Measurements from ENCODE around the gene HEY2. TPM values are rescaled to one million over a fixed set of nuclear protein-coding genes. Genes with fewer than 3 reads are reported as not detected.

Gene HEY2
- total RNA-seq, 1 experiment from 2014 or later = 6.6 TPM

DNA sequence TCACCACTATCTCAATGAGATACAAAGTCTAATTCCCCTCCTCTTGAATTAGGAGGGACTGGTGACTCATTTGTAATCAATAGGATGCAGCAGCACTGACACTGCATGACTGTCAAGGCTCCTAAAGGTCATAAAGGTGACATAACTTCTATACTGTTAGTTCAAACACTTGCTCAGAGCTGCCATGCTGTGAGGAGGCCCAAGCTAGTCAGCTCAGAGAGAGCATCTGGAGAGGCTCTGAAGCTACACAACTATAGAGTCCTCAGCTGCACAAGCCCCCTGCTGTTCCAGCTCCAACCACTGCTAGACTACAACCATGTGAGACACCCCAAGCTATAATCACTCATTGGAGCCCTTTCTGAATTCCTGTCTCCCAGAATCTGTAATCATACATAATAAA lies 17.0 kb upstream of the HEY2 start:
- H3K14ac ChIP-seq (ENCODE audit: insufficient read depth, low read length) = no peak overlapping the region
- H3K27me3 Mint-ChIP-seq (ENCODE audit: low read depth) = peaks cover 3% of the 10 kb centered on the region; the same call in 1 of the 2 replicates
- no peak overlapping the region for H2AFZ ChIP-seq (ENCODE audit: low read length)
- no peak overlapping the region for H2AK5ac ChIP-seq (ENCODE audit: insufficient read length, low read length)
- H4K8ac ChIP-seq (replicated peaks; ENCODE audit: insufficient read length, low read depth, low read length) = no peak overlapping the region
- H3K9me3 Mint-ChIP-seq = no peaks in the 10 kb centered on the region
- H3K56ac ChIP-seq (ENCODE audit: insufficient read length, low read depth, low read length) = no peak overlapping the region
- H3K23ac ChIP-seq (ENCODE audit: insufficient read length, low read depth, low read length) = no peak overlapping the region
- H3T11ph ChIP-seq (ENCODE audit: low read length) = no peak overlapping the region
- no peaks in the 10 kb centered on the region for H3K9me3 ChIP-seq (ENCODE audit: control insufficient read depth, low read depth, low read length)
- H3K4ac ChIP-seq (ENCODE audit: low read depth, low read length) = no peak overlapping the region
- H3K4me2 ChIP-seq (ENCODE audit: insufficient read depth, insufficient read length, low read length) = no peak overlapping the region
- H3K23me2 ChIP-seq (ENCODE audit: insufficient read length, low read depth, low read length, poor library complexity, severe bottlenecking) = no peaks in the 10 kb centered on the region
- H2BK120ac ChIP-seq (ENCODE audit: low read depth, low read length, poor library complexity, severe bottlenecking) = no peak overlapping the region
- peaks cover 17 to 35% of the 10 kb centered on the region in 2 experiments for H3K4me1 Mint-ChIP-seq
- H2BK15ac ChIP-seq (ENCODE audit: low read depth, low read length) = no peak overlapping the region
- no peak overlapping the region for H2BK20ac ChIP-seq (ENCODE audit: low read depth, low read length, poor library complexity, severe bottlenecking)
- no peak overlapping the region for H4K91ac ChIP-seq (ENCODE audit: insufficient read length, low read depth, low read length)
- no peaks in the 10 kb centered on the region for H3K27me3 ChIP-seq (ENCODE audit: insufficient read depth, low read length)
- TF ChIP-seq, protein P1, sequence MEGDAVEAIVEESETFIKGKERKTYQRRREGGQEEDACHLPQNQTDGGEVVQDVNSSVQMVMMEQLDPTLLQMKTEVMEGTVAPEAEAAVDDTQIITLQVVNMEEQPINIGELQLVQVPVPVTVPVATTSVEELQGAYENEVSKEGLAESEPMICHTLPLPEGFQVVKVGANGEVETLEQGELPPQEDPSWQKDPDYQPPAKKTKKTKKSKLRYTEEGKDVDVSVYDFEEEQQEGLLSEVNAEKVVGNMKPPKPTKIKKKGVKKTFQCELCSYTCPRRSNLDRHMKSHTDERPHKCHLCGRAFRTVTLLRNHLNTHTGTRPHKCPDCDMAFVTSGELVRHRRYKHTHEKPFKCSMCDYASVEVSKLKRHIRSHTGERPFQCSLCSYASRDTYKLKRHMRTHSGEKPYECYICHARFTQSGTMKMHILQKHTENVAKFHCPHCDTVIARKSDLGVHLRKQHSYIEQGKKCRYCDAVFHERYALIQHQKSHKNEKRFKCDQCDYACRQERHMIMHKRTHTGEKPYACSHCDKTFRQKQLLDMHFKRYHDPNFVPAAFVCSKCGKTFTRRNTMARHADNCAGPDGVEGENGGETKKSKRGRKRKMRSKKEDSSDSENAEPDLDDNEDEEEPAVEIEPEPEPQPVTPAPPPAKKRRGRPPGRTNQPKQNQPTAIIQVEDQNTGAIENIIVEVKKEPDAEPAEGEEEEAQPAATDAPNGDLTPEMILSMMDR (conservative IDR thresholded peaks at IDR 0.05) = no peak
- H3K9ac ChIP-seq (ENCODE audit: extremely low read depth, insufficient read length, low read length) = no peak overlapping the region
- no peaks in the 10 kb centered on the region for H3K79me2 ChIP-seq (ENCODE audit: insufficient read depth, low read length)
- no peak overlapping the region for H3K27ac ChIP-seq (ENCODE audit: insufficient read length, low read depth, low read length)
- H3K79me1 ChIP-seq (ENCODE audit: insufficient read depth, low read depth, low read length, poor library complexity, severe bottlenecking) = no peaks in the 10 kb centered on the region
- H2BK5ac ChIP-seq (ENCODE audit: insufficient read length, low read length) = no peak overlapping the region
- H3K4me3 Mint-ChIP-seq = no peak overlapping the region
- H2BK12ac ChIP-seq (ENCODE audit: insufficient read length, low read depth, low read length) = no peak overlapping the region
- no peaks in the 10 kb centered on the region for H4K20me1 ChIP-seq (ENCODE audit: control insufficient read depth, insufficient read depth, insufficient read length)
- H3K27ac Mint-ChIP-seq = no peak overlapping the region
- no peaks in the 10 kb centered on the region; the same call in 1 of the 2 replicates for H3K4me1 ChIP-seq (ENCODE audit: insufficient read depth, low read length)
- no peak overlapping the region for H3K18ac ChIP-seq (ENCODE audit: insufficient read length, low read depth, low read length)
- H4K5ac ChIP-seq (ENCODE audit: insufficient read length, low read depth, low read length) = no peak overlapping the region
- DNase-seq = no peak
- H3K36me3 Mint-ChIP-seq (ENCODE audit: insufficient read depth in 1 of 3, low read depth in 3 of 3) = no peaks in the 10 kb centered on the region; a peak in 1 of 7 replicates

All from H9 (cell line).